ENCODE data around the gene GTSF1L. TPM values are rescaled to one million over a fixed set of nuclear protein-coding genes. Genes with fewer than 3 reads are reported as not detected.

Gene GTSF1L
- total and polyA plus RNA-seq, 2 of the 4 experiments (the other 2 are of a cell fraction), result not detected

- BruUV-seq (replicated peaks), result no TSS peak
- Histone ChIP-seq H3K79me1 (ENCODE audit: low read depth in 1 of 2, low read length in 2 of 2) (no peaks in the 10 kb centered on the region), H4K8ac (ENCODE audit: low read depth in 2 of 2, low read length in 2 of 2) (no peak overlapping the region), H2BK120ac (ENCODE audit: low read depth, low read length) (no peak overlapping the region), H3K4me3 (ENCODE audit: insufficient read depth, low read depth, low read length) (no peak overlapping the region), H3K27ac (ENCODE audit: insufficient read depth, low read length) (no peak overlapping the region), H2BK5ac (ENCODE audit: low read depth, low read length, poor library complexity, severe bottlenecking) (no peak overlapping the region), H4K91ac (ENCODE audit: insufficient read depth, low read depth, low read length) (no peak overlapping the region), H2BK20ac (ENCODE audit: low read depth, low read length) (no peak overlapping the region), H3K9me1 (ENCODE audit: insufficient read depth, low read length) (0 out of 2 replicates have a peak, but pooled peaks cover 3% of the 10 kb centered on the region), H3K36me3 (ENCODE audit: control insufficient read depth, insufficient read depth, low read length) (no peaks in the 10 kb centered on the region), H3K4ac (ENCODE audit: low read depth, low read length) (no peak overlapping the region), H3K18ac (ENCODE audit: low read depth, low read length) (no peak overlapping the region), H3K4me1 (ENCODE audit: control insufficient read depth, insufficient read depth, low read length) (no peaks in the 10 kb centered on the region), H3K9ac (ENCODE audit: low read depth, low read length) (no peak overlapping the region), H3K4me2 (ENCODE audit: low read depth, low read length) (no peak overlapping the region), H2AK5ac (ENCODE audit: low read depth, low read length) (no peak overlapping the region), H2AK9ac (replicated peaks; ENCODE audit: low read depth, low read length, poor library complexity) (no peak overlapping the region), H3K56ac (ENCODE audit: extremely low read depth, insufficient read depth, low read length) (no peak overlapping the region), H4K5ac (ENCODE audit: low read depth, low read length) (no peak overlapping the region), H2AFZ (replicated peaks; ENCODE audit: low read length, poor library complexity) (no peak overlapping the region), H3K27me3 (ENCODE audit: control insufficient read depth, insufficient read depth, low read length) (peaks cover 9% of the 10 kb centered on the region), H3K9me3 (ENCODE audit: control insufficient read depth, insufficient read depth, low read length) (no peaks in the 10 kb centered on the region; the same call in 1 of the 2 replicates), H2BK15ac (ENCODE audit: low read depth, low read length) (no peak overlapping the region), H3K23ac (ENCODE audit: low read depth, low read length) (no peak overlapping the region), H3K14ac (replicated peaks; ENCODE audit: low read depth, low read length) (no peak overlapping the region), H4K20me1 (ENCODE audit: insufficient read depth, low read length) (no peaks in the 10 kb centered on the region)
- no peak for DNase-seq
- ATAC-seq (ENCODE audit: low read depth), result no peak
- POLR2A ChIA-PET (ENCODE audit: unreplicated experiment), result no interaction called here
- intact Hi-C loops (cut with micrococcal nuclease) (no loop called here), in situ Hi-C loops (cut with MboI; ENCODE audit: low sequenced_read_pairs) (no loop called here), dilution Hi-C loops (cut with HindIII; ENCODE audit: low sequenced_read_pairs, unreplicated experiment) (no loop called here)
- TF ChIP-seq FOS (IDR thresholded peaks at IDR 0.05; ENCODE audit: low read depth, low read length), result no peak
- CTCF ChIA-PET, result no interaction called here
- 96% methylated on average over 4 of the region's 7 CpGs; no CpG with 5 or more reads in 1 of the 2 experiments for WGBS, 2 experiments (ENCODE audit: extremely low coverage in 2 of 2, insufficient read length in 1 of 2)
Observed at GRCh38 chr20:43737925-43738324, 11.1 kb upstream of the GTSF1L start.

All from IMR-90 (cell line).